ENCODE results near the gene RBP7.
A peak's percentile ranks its signal among the peaks of the same experiment; 100 is the strongest.

Gene RBP7

GRCh38 chr1:10032590-10033358 is 35.7 kb downstream of the RBP7 start, which contains the start of gene UBE4B:
TSS of gene UBE4B (plus strand) at chr1:10032958. CDS start at chr1:10033671, 713 bp downstream.
- peak; percentile 96 for DNase-seq

GRCh38 chr1:10033359-10033845 is 36.4 kb downstream of the RBP7 start:
- DNase-seq = peak; percentile 43

- no peak for DNase-seq
These were observed 45.7 kb downstream of the RBP7 start for GRCh38 chr1:10042746-10043145.

- peak; percentile 18 for DNase-seq
These were observed 48.7 kb downstream of the RBP7 start for GRCh38 chr1:10045480-10046355.

GRCh38 chr1:10046356-10047085 is 49.5 kb downstream of the RBP7 start:
- DNase-seq = no peak

- no peak for DNase-seq
These were observed 51.6 kb downstream of the RBP7 start for GRCh38 chr1:10048601-10049000.

GRCh38 chr1:10050611-10051010 is 53.6 kb downstream of the RBP7 start:
- no peak for DNase-seq

- DNase-seq = no peak
These were observed 54.6 kb downstream of the RBP7 start for GRCh38 chr1:10051656-10052055.

- DNase-seq = no peak
These were observed 55.3 kb downstream of the RBP7 start for GRCh38 chr1:10052347-10052746.

GRCh38 chr1:10054465-10054864 is 57.4 kb downstream of the RBP7 start:
- no peak for DNase-seq

- DNase-seq = no peak
These were observed 59.6 kb downstream of the RBP7 start for GRCh38 chr1:10056599-10056987.

- no peak for DNase-seq
These were observed 60.3 kb downstream of the RBP7 start for GRCh38 chr1:10057343-10057742.

GRCh38 chr1:10057796-10058195 is 60.8 kb downstream of the RBP7 start:
- no peak for DNase-seq

GRCh38 chr1:10059342-10059718 is 62.3 kb downstream of the RBP7 start:
- no peak for DNase-seq

GRCh38 chr1:10060311-10061100 is 63.5 kb downstream of the RBP7 start:
- DNase-seq = no peak

GRCh38 chr1:10061276-10061675 is 64.2 kb downstream of the RBP7 start:
- DNase-seq = no peak

- no peak for DNase-seq
These were observed 66.8 kb downstream of the RBP7 start for GRCh38 chr1:10063878-10064277.

GRCh38 chr1:10064416-10065343 is 67.7 kb downstream of the RBP7 start:
- DNase-seq = no peak

- DNase-seq = no peak
These were observed 68.3 kb downstream of the RBP7 start for GRCh38 chr1:10065344-10065685.

Data from NCI-H226 (cell line).